Progenitor cell of endocrine pancreas (in vitro differentiated cells): ENCODE data around the gene RETREG1. TPM values are rescaled to one million over a fixed set of nuclear protein-coding genes. Genes with fewer than 3 reads are reported as not detected.

Source experiments
- DNase-seq: peaks from one replicate; pipeline ENCODE4 v3.0.0; 2021; ENCODE audit warnings: low spot score; ENCODE audit not compliant: unreplicated experiment
- H3K27ac Mint-ChIP-seq: 2 replicates; pipeline ENCODE4 v1.8.0; 2021; ENCODE audit warnings: mild to moderate bottlenecking, moderate library complexity, mixed read lengths
- H3K27me3 Mint-ChIP-seq: 2 replicates; pipeline ENCODE4 v1.8.0; 2021; ENCODE audit warnings: mixed read lengths
- H3K36me3 Mint-ChIP-seq: 2 replicates; pipeline ENCODE4 v1.8.0; 2022; ENCODE audit warnings: mixed read lengths; ENCODE audit not compliant: insufficient read depth
- H3K4me1 Mint-ChIP-seq: 2 replicates; pipeline ENCODE4 v1.8.0; 2021; ENCODE audit warnings: low read depth, mixed read lengths
- H3K4me3 Mint-ChIP-seq: 2 replicates; pipeline ENCODE4 v1.8.0; 2021; ENCODE audit warnings: low read depth, mild to moderate bottlenecking, moderate library complexity, mixed read lengths
- H3K9me3 Mint-ChIP-seq: 2 replicates; pipeline ENCODE4 v1.8.0; 2021; ENCODE audit warnings: low read depth, mixed read lengths
- CTCF ChIP-seq: fragments of 200-600 bp; sonication (generic); IDR thresholded peaks from one replicate; pipeline ENCODE4 v1.5.0; 2021; ENCODE audit warnings: antibody characterized with exemption, mild to moderate bottlenecking; ENCODE audit not compliant: unreplicated experiment
- total RNA-seq: library from RNA; stranded (reverse); gene quantifications from 2 replicates; pipeline ENCODE4 v1.2.1, GENCODE V29; 2021

Gene RETREG1
- total RNA-seq, 1 donor from 2014 or later = 8.0 TPM

DNA sequence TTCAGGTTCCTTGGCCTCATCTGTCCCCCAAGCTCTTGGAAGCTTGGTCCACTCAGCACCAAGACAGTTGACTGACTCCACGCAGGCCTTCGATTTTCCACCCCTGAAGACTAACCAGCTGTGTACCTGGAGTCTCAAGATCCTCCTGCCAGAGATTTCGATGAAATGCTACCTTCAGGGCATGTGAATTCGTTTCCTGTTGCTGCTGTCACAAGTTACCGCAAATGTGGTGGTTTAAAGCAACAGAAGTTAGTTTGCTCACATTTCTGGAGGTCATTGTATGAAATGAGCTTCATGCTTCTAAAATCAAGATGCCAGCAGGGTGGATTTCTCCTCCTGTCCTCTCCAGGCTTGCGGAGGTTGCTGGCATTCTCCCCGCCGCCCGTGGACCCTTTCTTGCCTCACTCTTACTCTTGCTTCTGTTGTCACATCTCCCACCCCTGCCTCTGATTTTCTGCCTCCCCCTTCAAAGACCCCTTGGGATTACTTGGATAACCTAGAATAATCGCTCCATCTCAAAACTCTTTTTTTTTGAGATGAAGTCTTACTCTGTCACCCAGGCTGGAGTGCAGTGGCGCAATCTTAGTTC lies 27.6 kb upstream of the RETREG1 start:
- peaks cover 13% of the 10 kb centered on the region for H3K9me3 Mint-ChIP-seq
- no peak for TF ChIP-seq CTCF
- DNase-seq = no peak
- H3K36me3 Mint-ChIP-seq = no peaks in the 10 kb centered on the region
- no peak overlapping the region for H3K27ac Mint-ChIP-seq
- no peaks in the 10 kb centered on the region for H3K4me1 Mint-ChIP-seq
- peaks cover 3% of the 10 kb centered on the region for H3K27me3 Mint-ChIP-seq
- H3K4me3 Mint-ChIP-seq = no peak overlapping the region

- H3K27me3 Mint-ChIP-seq = peaks cover 3% of the 10 kb centered on the region
- no peaks in the 10 kb centered on the region for H3K4me1 Mint-ChIP-seq
- no peak overlapping the region for H3K27ac Mint-ChIP-seq
- no peak for DNase-seq
- TF ChIP-seq CTCF = no peak
- no peaks in the 10 kb centered on the region for H3K36me3 Mint-ChIP-seq
- peaks cover 15% of the 10 kb centered on the region for H3K9me3 Mint-ChIP-seq
- no peak overlapping the region for H3K4me3 Mint-ChIP-seq
These were observed 26.1 kb upstream of the RETREG1 start for GRCh38 chr5:16642867-16643266.

GRCh38 chr5:16639206-16639605 lies 22.4 kb upstream of the RETREG1 start:
- no peak for DNase-seq
- Mint-ChIP-seq H3K9me3 (peaks cover 8% of the 10 kb centered on the region), H3K27ac (no peak overlapping the region), H3K27me3 (peaks cover 3% of the 10 kb centered on the region), H3K4me1 (no peaks in the 10 kb centered on the region), H3K4me3 (no peak overlapping the region), H3K36me3 (no peaks in the 10 kb centered on the region)
- no peak for TF ChIP-seq CTCF

DNA sequence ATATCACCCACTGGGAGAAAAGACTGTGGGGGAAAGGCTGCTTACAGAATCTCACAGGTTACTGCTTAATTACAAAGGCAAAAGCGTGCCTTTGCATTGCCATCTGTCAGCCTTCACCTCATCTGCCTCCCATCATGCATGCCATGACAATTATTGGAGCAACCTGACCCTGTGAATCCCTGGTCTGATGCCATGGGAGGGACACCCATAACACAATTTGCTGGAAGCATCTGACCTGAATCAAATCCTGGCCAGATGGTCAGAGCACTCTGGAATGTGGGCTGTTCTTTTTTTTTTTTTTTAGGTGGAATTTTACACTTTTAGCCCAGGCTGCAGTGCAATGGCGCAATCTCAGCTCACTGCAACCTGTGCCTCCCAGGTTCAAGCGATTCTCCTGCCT lies 11.6 kb upstream of the RETREG1 start:
- no peak overlapping the region for H3K4me3 Mint-ChIP-seq
- no peaks in the 10 kb centered on the region for H3K4me1 Mint-ChIP-seq
- no peak overlapping the region for H3K27ac Mint-ChIP-seq
- no peak for DNase-seq
- H3K27me3 Mint-ChIP-seq = peaks cover 29% of the 10 kb centered on the region
- H3K9me3 Mint-ChIP-seq = peaks cover 2% of the 10 kb centered on the region
- H3K36me3 Mint-ChIP-seq = no peaks in the 10 kb centered on the region
- TF ChIP-seq CTCF = no peak

DNA sequence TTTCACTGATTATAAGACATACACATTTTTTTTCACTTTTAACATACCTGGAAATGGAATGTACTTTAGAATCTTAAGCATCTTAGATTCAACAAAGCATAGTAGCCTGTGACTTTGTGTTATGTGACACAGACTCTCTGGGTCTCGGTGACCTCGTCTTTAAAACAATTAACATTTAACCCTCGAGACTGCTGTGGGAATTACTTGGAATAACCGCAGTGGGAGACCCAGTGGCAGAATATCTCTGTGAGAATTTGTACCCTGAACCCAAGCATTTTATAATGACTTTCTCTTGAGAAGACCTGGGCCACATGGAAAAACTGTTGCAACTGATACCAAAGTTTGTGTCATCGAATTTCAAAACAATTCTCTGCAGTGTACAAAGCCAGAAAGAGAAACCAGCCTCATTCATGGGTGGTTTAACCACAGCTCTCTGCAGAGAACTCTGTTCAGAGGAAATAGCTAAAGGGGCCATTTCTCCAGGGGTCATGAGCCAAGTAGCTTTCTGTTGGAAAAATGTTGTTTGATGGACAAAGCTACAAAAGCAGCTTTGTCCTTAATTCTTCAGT lies 10.0 kb upstream of the RETREG1 start:
- peaks cover 29% of the 10 kb centered on the region for H3K27me3 Mint-ChIP-seq
- no peak for DNase-seq
- no peak overlapping the region for H3K4me3 Mint-ChIP-seq
- no peaks in the 10 kb centered on the region for H3K4me1 Mint-ChIP-seq
- H3K27ac Mint-ChIP-seq = no peak overlapping the region
- no peaks in the 10 kb centered on the region for H3K9me3 Mint-ChIP-seq
- TF ChIP-seq CTCF = no peak
- no peaks in the 10 kb centered on the region for H3K36me3 Mint-ChIP-seq
